M059J (cell line): ENCODE measurements around the gene CEP135. TPM values are rescaled to one million over a fixed set of nuclear protein-coding genes. Genes with fewer than 3 reads are reported as not detected.
A peak's percentile ranks its signal among the peaks of the same experiment; 100 is the strongest.
"Not testable (repeated sequence)": the region's sequence is repeated elsewhere in the genome, so short reads cannot be mapped to it uniquely, and the experiment has no call there.

Experiments
- DNase-seq: peaks from one replicate; pipeline ENCODE4 v3.0.0-alpha.2; 2012; ENCODE audit warnings: low read depth
- total RNA-seq: library from RNA; depleted of rRNA; stranded (reverse); fragments of >200 nt; shearing (Covaris generic); gene quantifications from 2 replicates; pipeline ENCODE4 v1.2.3, GENCODE V29; 2014; rRNA removed

CEP135 gene
- 2.6 and 2.8 TPM in 2 replicates for total RNA-seq

GRCh38 chr4:55948726-55949481 is at the start of gene CEP135:
Gene CEP135 (plus strand): TSS chr4:55948945. CDS start chr4:55952131, 3,186 bp downstream.
- DNase-seq = peak; percentile 86

- DNase-seq = no peak
These were observed 46.1 kb upstream of the CEP135 start for GRCh38 chr4:55902677-55903076.

GRCh38 chr4:55903577-55903976 is 45.2 kb upstream of the CEP135 start:
- DNase-seq = no peak

GRCh38 chr4:55904576-55904975 is 44.2 kb upstream of the CEP135 start:
- no peak for DNase-seq

- DNase-seq = no peak
These were observed 42.4 kb upstream of the CEP135 start for GRCh38 chr4:55906323-55906722.

GRCh38 chr4:55906989-55907388 is 41.8 kb upstream of the CEP135 start:
- DNase-seq = peak; percentile 78

- DNase-seq = no peak
These were observed 41.3 kb upstream of the CEP135 start for GRCh38 chr4:55907469-55907868.

GRCh38 chr4:55910140-55910539 is 38.6 kb upstream of the CEP135 start:
- peak; percentile 37 for DNase-seq

GRCh38 chr4:55912249-55912648 is 36.5 kb upstream of the CEP135 start:
- DNase-seq = no peak

- DNase-seq = peak; percentile 5
These were observed 28.2 kb upstream of the CEP135 start for GRCh38 chr4:55920571-55920970.

GRCh38 chr4:55921093-55921492 is 27.7 kb upstream of the CEP135 start:
- DNase-seq = peak; percentile 12

GRCh38 chr4:55925241-55925640 is 23.5 kb upstream of the CEP135 start:
- DNase-seq = peak; percentile 28

GRCh38 chr4:55926610-55927009 is 22.1 kb upstream of the CEP135 start:
- no peak for DNase-seq

- no peak for DNase-seq
These were observed 20.8 kb upstream of the CEP135 start for GRCh38 chr4:55927803-55928437.

GRCh38 chr4:55928846-55929245 is 19.9 kb upstream of the CEP135 start:
- no peak for DNase-seq

- DNase-seq = no peak
These were observed 17.7 kb upstream of the CEP135 start for GRCh38 chr4:55931043-55931442.

GRCh38 chr4:55931833-55932232 is 16.9 kb upstream of the CEP135 start:
- peak; percentile 43 for DNase-seq

- DNase-seq = no peak
These were observed 16.2 kb upstream of the CEP135 start for GRCh38 chr4:55932511-55932910.

GRCh38 chr4:55933611-55934010 is 15.1 kb upstream of the CEP135 start:
- no peak for DNase-seq

GRCh38 chr4:55935907-55936306 is 12.8 kb upstream of the CEP135 start:
- not testable (repeated sequence) for DNase-seq

- no peak for DNase-seq
These were observed 10.3 kb upstream of the CEP135 start for GRCh38 chr4:55938481-55938880.

- DNase-seq = no peak
These were observed 9.3 kb upstream of the CEP135 start for GRCh38 chr4:55939421-55939820.

GRCh38 chr4:55941881-55942396 is 6.8 kb upstream of the CEP135 start:
- DNase-seq = no peak
